GM23248 (cell line): ENCODE data around the gene MUS81.

Experiments
- EZH2 ChIP-seq: fragments of 200-600 bp; sonication (generic); IDR thresholded peaks from 2 replicates; pipeline ENCODE4 v1.6.1; 2018; ENCODE audit warnings: antibody characterized with exemption, mild to moderate bottlenecking; ENCODE audit not compliant: insufficient read depth, poor library complexity, severe bottlenecking
- EZH2phosphoT487 ChIP-seq: fragments of 200-600 bp; sonication (generic); IDR thresholded peaks from 2 replicates; pipeline ENCODE4 v1.6.1; 2018; ENCODE audit warnings: antibody characterized with exemption, moderate library complexity, mild to moderate bottlenecking, low read depth; ENCODE audit not compliant: insufficient read depth

DNA sequence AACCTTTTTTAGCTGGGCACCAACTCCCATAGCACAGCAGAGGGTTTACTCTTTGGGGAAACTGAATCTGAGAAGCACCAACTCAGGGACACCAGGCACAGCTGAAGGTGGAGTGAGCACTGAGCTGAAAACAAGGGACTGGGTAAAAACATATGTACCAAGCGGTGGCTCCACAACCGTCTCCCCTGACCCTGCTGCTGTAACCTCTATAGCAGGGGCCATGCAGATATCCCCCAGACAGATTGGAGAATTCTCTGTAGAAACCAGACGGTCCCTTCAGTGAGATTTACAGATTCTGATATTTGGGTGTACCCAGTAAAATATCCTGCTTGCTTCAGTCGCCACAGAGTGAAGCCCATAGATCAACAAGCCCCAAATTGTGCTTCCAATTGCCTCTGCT lies 30.8 kb upstream of the MUS81 start:
- no peak for TF ChIP-seq EZH2
- TF ChIP-seq EZH2phosphoT487 = no peak
